SJCRH30 (cell line): ENCODE results near the gene PCDHGA7. TPM values are rescaled to one million over a fixed set of nuclear protein-coding genes. Genes with fewer than 3 reads are reported as not detected.
"Not testable (repeated sequence)": the region's sequence is repeated elsewhere in the genome, so short reads cannot be mapped to it uniquely, and the experiment has no call there.

Experiments
- DNase-seq, 2 experiments: peaks; one replicate each; pipeline ENCODE4 v3.0.0-alpha.2; 2015 to 2020
- H3K27ac ChIP-seq: fragments of 250-450 bp; sonication (Bioruptor Pico); 2 replicates; pipeline ENCODE4 v1.5.1; 2020; ENCODE audit warnings: mild to moderate bottlenecking, moderate library complexity
- H3K27me3 ChIP-seq: fragments of 250-450 bp; sonication (Bioruptor Pico); 2 replicates; pipeline ENCODE4 v1.5.1; 2020; ENCODE audit warnings: mild to moderate bottlenecking, moderate library complexity
- H3K36me3 ChIP-seq: fragments of 250-450 bp; sonication (Bioruptor Pico); 2 replicates; pipeline ENCODE4 v1.5.1; 2020; ENCODE audit warnings: mild to moderate bottlenecking, moderate library complexity
- H3K4me1 ChIP-seq: fragments of 250-450 bp; sonication (Bioruptor Pico); 2 replicates; pipeline ENCODE4 v1.5.1; 2020; ENCODE audit warnings: mild to moderate bottlenecking, moderate library complexity
- H3K4me3 ChIP-seq: fragments of 250-450 bp; sonication (Bioruptor Pico); 2 replicates; pipeline ENCODE4 v1.5.1; 2020; ENCODE audit warnings: mild to moderate bottlenecking, moderate library complexity
- H3K9me3 ChIP-seq: fragments of 250-450 bp; sonication (Bioruptor Pico); replicated peaks from 2 replicates; pipeline ENCODE4 v1.5.1; 2020; ENCODE audit warnings: mild to moderate bottlenecking, moderate library complexity
- total RNA-seq: library from RNA; depleted of rRNA; stranded (reverse); fragments of >200 nt; shearing (Covaris generic); gene quantifications from 2 replicates; pipeline ENCODE4 v1.2.3, GENCODE V29; 2014; rRNA removed

PCDHGA7 gene
- total RNA-seq, 1 experiment from 2014 or later: 4.7 TPM

- Histone ChIP-seq H3K4me3 (no peak overlapping the region), H3K27ac (no peak overlapping the region), H3K36me3 (peaks cover 16% of the 10 kb centered on the region), H3K9me3 (peaks cover 4% of the 10 kb centered on the region), H3K4me1 (no peaks in the 10 kb centered on the region), H3K27me3 (no peaks in the 10 kb centered on the region)
- DNase-seq: no peak
These were observed 40.3 kb downstream of the PCDHGA7 start for GRCh38 chr5:141422742-141423291.

DNA sequence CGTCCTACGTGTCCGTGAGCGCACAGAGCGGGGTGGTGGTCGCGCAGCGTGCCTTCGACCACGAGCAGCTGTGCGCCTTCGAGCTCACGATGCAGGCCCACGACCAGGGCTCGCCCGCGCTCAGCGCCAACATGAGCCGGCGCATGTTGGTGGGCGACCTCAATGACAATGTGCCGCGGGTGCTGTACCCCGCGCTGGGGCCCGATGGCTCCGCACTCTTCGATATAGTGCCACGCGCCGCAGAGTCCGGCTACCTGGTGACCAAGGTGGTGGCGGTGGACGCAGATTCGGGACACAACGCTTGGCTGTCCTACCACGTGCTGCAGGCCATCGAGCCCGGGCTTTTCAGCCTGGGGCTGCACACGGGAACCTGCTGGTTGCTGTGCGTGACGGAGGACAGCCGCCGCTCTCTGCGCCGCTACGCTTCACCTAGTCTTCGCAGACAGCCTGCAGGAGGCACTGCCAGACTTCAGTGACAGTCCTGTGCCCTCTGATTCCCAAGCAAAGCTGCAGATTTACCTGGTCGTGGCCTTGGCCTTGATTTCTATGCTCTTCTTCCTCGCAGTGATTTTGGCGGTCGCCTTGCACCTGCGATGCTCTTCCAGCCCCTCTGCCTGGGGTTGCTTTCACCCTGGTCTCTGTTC is 45.4 kb downstream of the PCDHGA7 start:
- Histone ChIP-seq H3K36me3 (peaks cover 22% of the 10 kb centered on the region), H3K4me1 (no peaks in the 10 kb centered on the region), H3K9me3 (peaks cover 3% of the 10 kb centered on the region; the same call in 1 of the 2 replicates), H3K4me3 (no peak overlapping the region), H3K27me3 (no peaks in the 10 kb centered on the region), H3K27ac (no peak overlapping the region)
- DNase-seq: no peak

- no peak for DNase-seq
- Histone ChIP-seq H3K27ac (no peak within 1 kb of the TSS), H3K4me1 (no peaks in the 10 kb centered on the region), H3K9me3 (peaks cover 3% of the 10 kb centered on the region; the same call in 1 of the 2 replicates), H3K27me3 (no peaks in the 10 kb centered on the region), H3K4me3 (no peak within 1 kb of the TSS), H3K36me3 (peaks cover 17% of the 10 kb centered on the region)
These were observed 48.0 kb downstream of the PCDHGA7 start, which contains the start of gene PCDHGA12 for GRCh38 chr5:141430332-141431113. Gene PCDHGA12 (plus strand): TSS chr5:141430507. CDS start chr5:141430760, 253 bp downstream.

DNA sequence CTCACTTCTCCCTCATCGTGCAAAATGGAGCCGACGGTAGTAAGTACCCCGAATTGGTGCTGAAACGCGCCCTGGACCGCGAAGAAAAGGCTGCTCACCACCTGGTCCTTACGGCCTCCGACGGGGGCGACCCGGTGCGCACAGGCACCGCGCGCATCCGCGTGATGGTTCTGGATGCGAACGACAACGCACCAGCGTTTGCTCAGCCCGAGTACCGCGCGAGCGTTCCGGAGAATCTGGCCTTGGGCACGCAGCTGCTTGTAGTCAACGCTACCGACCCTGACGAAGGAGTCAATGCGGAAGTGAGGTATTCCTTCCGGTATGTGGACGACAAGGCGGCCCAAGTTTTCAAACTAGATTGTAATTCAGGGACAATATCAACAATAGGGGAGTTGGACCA is 48.7 kb downstream of the PCDHGA7 start:
- H3K36me3 ChIP-seq: peaks cover 16% of the 10 kb centered on the region
- no peaks in the 10 kb centered on the region for H3K4me1 ChIP-seq
- H3K27me3 ChIP-seq: no peaks in the 10 kb centered on the region
- DNase-seq: no peak
- H3K4me3 ChIP-seq: no peak overlapping the region
- peaks cover 3% of the 10 kb centered on the region; the same call in 1 of the 2 replicates for H3K9me3 ChIP-seq
- no peak overlapping the region for H3K27ac ChIP-seq

DNA sequence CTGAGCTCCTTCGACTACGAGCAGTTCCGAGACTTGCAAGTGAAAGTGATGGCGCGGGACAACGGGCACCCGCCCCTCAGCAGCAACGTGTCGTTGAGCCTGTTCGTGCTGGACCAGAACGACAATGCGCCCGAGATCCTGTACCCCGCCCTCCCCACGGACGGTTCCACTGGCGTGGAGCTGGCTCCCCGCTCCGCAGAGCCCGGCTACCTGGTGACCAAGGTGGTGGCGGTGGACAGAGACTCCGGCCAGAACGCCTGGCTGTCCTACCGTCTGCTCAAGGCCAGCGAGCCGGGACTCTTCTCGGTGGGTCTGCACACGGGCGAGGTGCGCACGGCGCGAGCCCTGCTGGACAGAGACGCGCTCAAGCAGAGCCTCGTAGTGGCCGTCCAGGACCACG is 49.8 kb downstream of the PCDHGA7 start:
- DNase-seq, H3K27ac ChIP-seq, H3K4me1 ChIP-seq, H3K4me3 ChIP-seq, H3K9me3 ChIP-seq, H3K27me3 ChIP-seq: not testable (repeated sequence)
- peaks cover 14% of the 10 kb centered on the region for H3K36me3 ChIP-seq

- not testable (repeated sequence) for H3K4me1 ChIP-seq, DNase-seq, H3K4me3 ChIP-seq, H3K9me3 ChIP-seq, H3K27ac ChIP-seq, H3K27me3 ChIP-seq
- H3K36me3 ChIP-seq: peaks cover 14% of the 10 kb centered on the region
These were observed 50.2 kb downstream of the PCDHGA7 start for GRCh38 chr5:141432726-141433125.

- no peaks in the 10 kb centered on the region for H3K27me3 ChIP-seq
- no peaks in the 10 kb centered on the region for H3K4me1 ChIP-seq
- H3K27ac ChIP-seq: no peak overlapping the region
- no peak for DNase-seq
- no peak overlapping the region for H3K4me3 ChIP-seq
- peaks cover 3% of the 10 kb centered on the region; the same call in 1 of the 2 replicates for H3K9me3 ChIP-seq
- H3K36me3 ChIP-seq: peaks cover 12% of the 10 kb centered on the region
These were observed 51.5 kb downstream of the PCDHGA7 start for GRCh38 chr5:141434006-141434405.

Other genes with a start within 250 kb of the PCDHGA7 start
- 20.4 and 23.8 TPM in 2 replicates for gene PCDHB5, start 247.5 kb upstream of the PCDHGA7 start, total RNA-seq
- 0.15 and 0.26 TPM in 2 replicates for gene PCDHB6, start 232.7 kb upstream of the PCDHGA7 start, total RNA-seq
- gene PCDHB7, start 210.1 kb upstream of the PCDHGA7 start, total RNA-seq: 1.1 and 1.3 TPM in 2 replicates
- 17.8 and 18.6 TPM in 2 replicates for gene PCDHB8, start 205.0 kb upstream of the PCDHGA7 start, total RNA-seq
- 5.6 and 6.8 TPM in 2 replicates for gene PCDHB16, start 200.4 kb upstream of the PCDHGA7 start, total RNA-seq
- 4.9 and 5.1 TPM in 2 replicates for gene PCDHB9, start 195.6 kb upstream of the PCDHGA7 start, total RNA-seq
- 9.7 and 9.8 TPM in 2 replicates for gene PCDHB10, start 190.4 kb upstream of the PCDHGA7 start, total RNA-seq
- 8.9 and 9.8 TPM in 2 replicates for gene PCDHB11, start 183.1 kb upstream of the PCDHGA7 start, total RNA-seq
- 4.5 and 4.7 TPM in 2 replicates for gene PCDHB12, start 174.0 kb upstream of the PCDHGA7 start, total RNA-seq
- 3.0 and 3.2 TPM in 2 replicates for gene PCDHB13, start 168.8 kb upstream of the PCDHGA7 start, total RNA-seq
- gene PCDHB14, start 159.4 kb upstream of the PCDHGA7 start, total RNA-seq: 10.9 and 11.2 TPM in 2 replicates
- 0.86 and 0.91 TPM in 2 replicates for gene PCDHB15, start 137.3 kb upstream of the PCDHGA7 start, total RNA-seq
- gene SLC25A2, start 78.7 kb upstream of the PCDHGA7 start, total RNA-seq: 0.08 TPM in 1 of 2 replicates, not detected in the other
- gene TAF7, start 62.0 kb upstream of the PCDHGA7 start, total RNA-seq: 115 and 130 TPM in 2 replicates
- 3.5 and 3.6 TPM in 2 replicates for gene PCDHGA1, start 52.2 kb upstream of the PCDHGA7 start, total RNA-seq
- gene PCDHGA2, start 44.0 kb upstream of the PCDHGA7 start, total RNA-seq: 0.71 and 1.0 TPM in 2 replicates
- gene PCDHGA3, start 38.9 kb upstream of the PCDHGA7 start, total RNA-seq: 0.56 and 0.67 TPM in 2 replicates
- gene PCDHGB1, start 32.6 kb upstream of the PCDHGA7 start, total RNA-seq: 21.1 and 23.4 TPM in 2 replicates
- gene PCDHGA4, start 27.7 kb upstream of the PCDHGA7 start, total RNA-seq: 12.9 and 14.7 TPM in 2 replicates
- 8.9 and 9.8 TPM in 2 replicates for gene PCDHGB2, start 22.7 kb upstream of the PCDHGA7 start, total RNA-seq
- 4.7 and 6.9 TPM in 2 replicates for gene PCDHGA5, start 18.6 kb upstream of the PCDHGA7 start, total RNA-seq
- 5.2 and 7.4 TPM in 2 replicates for gene PCDHGB3, start 12.5 kb upstream of the PCDHGA7 start, total RNA-seq
- gene PCDHGA6, start 8.9 kb upstream of the PCDHGA7 start, total RNA-seq: 4.9 and 5.8 TPM in 2 replicates
- gene PCDHGB4, start 5.0 kb downstream of the PCDHGA7 start, total RNA-seq: 1.7 and 3.1 TPM in 2 replicates
- gene PCDHGA8, start 9.9 kb downstream of the PCDHGA7 start, total RNA-seq: 3.3 and 3.4 TPM in 2 replicates
- gene PCDHGB5, start 15.2 kb downstream of the PCDHGA7 start, total RNA-seq: 1.6 and 2.2 TPM in 2 replicates
- gene PCDHGA9, start 20.0 kb downstream of the PCDHGA7 start, total RNA-seq: 1.8 and 2.3 TPM in 2 replicates
- gene PCDHGB6, start 25.3 kb downstream of the PCDHGA7 start, total RNA-seq: 1.4 and 2.6 TPM in 2 replicates
- 1.3 and 1.6 TPM in 2 replicates for gene PCDHGA10, start 30.2 kb downstream of the PCDHGA7 start, total RNA-seq
- 0.91 and 1.8 TPM in 2 replicates for gene PCDHGB7, start 34.9 kb downstream of the PCDHGA7 start, total RNA-seq
- gene PCDHGA11, start 38.3 kb downstream of the PCDHGA7 start, total RNA-seq: 1.3 and 1.4 TPM in 2 replicates
- gene PCDHGA12, start 47.8 kb downstream of the PCDHGA7 start, total RNA-seq: 1.2 and 1.4 TPM in 2 replicates
- 105 and 109 TPM in 2 replicates for gene PCDHGC3, start 93.2 kb downstream of the PCDHGA7 start, total RNA-seq
- gene PCDHGC4, start 102.3 kb downstream of the PCDHGA7 start, total RNA-seq: 3.4 and 3.6 TPM in 2 replicates
- 1.3 and 2.8 TPM in 2 replicates for gene PCDHGC5, start 106.3 kb downstream of the PCDHGA7 start, total RNA-seq
- gene DIAPH1, start 236.3 kb downstream of the PCDHGA7 start, total RNA-seq: 54.4 and 56.2 TPM in 2 replicates